Peyer's patch (tissue), 4 donors: Measurements from ENCODE around the gene BBS9.

ENCODE experiments used
- POLR2A ChIP-seq, 2 donors: fragments of 450-650 bp; IDR thresholded peaks; one replicate each; pipeline ENCODE4 v1.5.1; 2017; ENCODE audit warnings: antibody characterized with exemption in 2 of 2, mild to moderate bottlenecking in 2 of 2, moderate library complexity in 2 of 2
- TF ChIP-seq, protein P1 (sequence below), 6 experiments: fragments of 450-650 bp in 4 of 6; fragments of 200-600 bp in 2 of 6; sonication (generic) in 1 of 6; IDR thresholded peaks; one replicate each; pipeline ENCODE4 v1.5.1; 2017 to 2019; ENCODE audit warnings: antibody characterized with exemption in 6 of 6, mild to moderate bottlenecking in 3 of 6, moderate library complexity in 1 of 6

DNA sequence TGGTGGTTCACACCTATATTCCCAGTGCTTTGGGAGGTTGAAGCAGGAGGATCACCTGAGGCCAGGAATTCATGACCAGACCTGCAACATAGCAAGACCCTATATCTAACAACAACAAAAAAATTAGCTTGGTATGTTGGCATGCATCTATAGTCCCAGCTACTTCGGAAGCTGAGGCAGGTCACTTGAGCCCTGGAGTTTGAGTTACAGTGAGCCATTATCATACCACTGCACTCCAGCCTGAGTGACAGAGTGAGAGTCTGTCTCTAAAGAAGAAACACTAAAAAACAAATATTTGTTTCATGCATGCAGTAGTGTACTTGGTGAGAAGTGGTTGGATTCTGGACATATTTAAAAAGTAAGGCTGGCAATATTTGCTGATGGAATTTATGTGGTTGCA is 198.1 kb downstream of the BBS9 start:
- TF ChIP-seq, protein P1, sequence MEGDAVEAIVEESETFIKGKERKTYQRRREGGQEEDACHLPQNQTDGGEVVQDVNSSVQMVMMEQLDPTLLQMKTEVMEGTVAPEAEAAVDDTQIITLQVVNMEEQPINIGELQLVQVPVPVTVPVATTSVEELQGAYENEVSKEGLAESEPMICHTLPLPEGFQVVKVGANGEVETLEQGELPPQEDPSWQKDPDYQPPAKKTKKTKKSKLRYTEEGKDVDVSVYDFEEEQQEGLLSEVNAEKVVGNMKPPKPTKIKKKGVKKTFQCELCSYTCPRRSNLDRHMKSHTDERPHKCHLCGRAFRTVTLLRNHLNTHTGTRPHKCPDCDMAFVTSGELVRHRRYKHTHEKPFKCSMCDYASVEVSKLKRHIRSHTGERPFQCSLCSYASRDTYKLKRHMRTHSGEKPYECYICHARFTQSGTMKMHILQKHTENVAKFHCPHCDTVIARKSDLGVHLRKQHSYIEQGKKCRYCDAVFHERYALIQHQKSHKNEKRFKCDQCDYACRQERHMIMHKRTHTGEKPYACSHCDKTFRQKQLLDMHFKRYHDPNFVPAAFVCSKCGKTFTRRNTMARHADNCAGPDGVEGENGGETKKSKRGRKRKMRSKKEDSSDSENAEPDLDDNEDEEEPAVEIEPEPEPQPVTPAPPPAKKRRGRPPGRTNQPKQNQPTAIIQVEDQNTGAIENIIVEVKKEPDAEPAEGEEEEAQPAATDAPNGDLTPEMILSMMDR (IDR thresholded peaks at IDR 0.05) = no peak
- TF ChIP-seq POLR2A (IDR thresholded peaks at IDR 0.05) = no peak
